RKO (cell line): ENCODE results near the gene BCL7B.
A peak's percentile ranks its signal among the peaks of the same experiment; 100 is the strongest.
"Not testable (repeated sequence)": the region's sequence is repeated elsewhere in the genome, so short reads cannot be mapped to it uniquely, and the experiment has no call there.

Experiments used
- DNase-seq: peaks from one replicate; pipeline ENCODE4 v3.0.0-alpha.2; 2016; ENCODE audit warnings: low spot score

BCL7B gene

GRCh38 chr7:73533742-73534141 lies 23.7 kb downstream of the BCL7B start:
- no peak for DNase-seq

GRCh38 chr7:73532224-73532623 lies 25.3 kb downstream of the BCL7B start:
- DNase-seq = no peak

GRCh38 chr7:73530800-73531199 lies 26.7 kb downstream of the BCL7B start:
- no peak for DNase-seq

- no peak for DNase-seq
These were observed 30.3 kb downstream of the BCL7B start for GRCh38 chr7:73526896-73527821.

- DNase-seq = not testable (repeated sequence)
These were observed 31.4 kb downstream of the BCL7B start for GRCh38 chr7:73526158-73526494.

- peak; percentile 98 for DNase-seq
These were observed 35.2 kb downstream of the BCL7B start, which contains the start of gene BAZ1B for GRCh38 chr7:73522105-73522872. TSS of gene BAZ1B (minus strand) at chr7:73522293. CDS start at chr7:73521933, 360 bp downstream.

- no peak for DNase-seq
These were observed 35.8 kb downstream of the BCL7B start for GRCh38 chr7:73521636-73522104.

GRCh38 chr7:73520673-73521635 lies 36.5 kb downstream of the BCL7B start:
- DNase-seq = peak; percentile 51

GRCh38 chr7:73519867-73520672 lies 37.4 kb downstream of the BCL7B start:
- DNase-seq = peak; percentile 61

- DNase-seq = no peak
These were observed 39.0 kb downstream of the BCL7B start for GRCh38 chr7:73518470-73518869.

GRCh38 chr7:73517241-73517995 lies 40.1 kb downstream of the BCL7B start:
- DNase-seq = no peak

GRCh38 chr7:73515178-73515577 lies 42.3 kb downstream of the BCL7B start:
- DNase-seq = no peak

GRCh38 chr7:73512018-73512780 lies 45.3 kb downstream of the BCL7B start:
- DNase-seq = no peak

- DNase-seq = no peak
These were observed 48.0 kb downstream of the BCL7B start for GRCh38 chr7:73509463-73509862.

- DNase-seq = no peak
These were observed 49.9 kb downstream of the BCL7B start for GRCh38 chr7:73507556-73507955.

- no peak for DNase-seq
These were observed 52.6 kb downstream of the BCL7B start for GRCh38 chr7:73504920-73505319.

- DNase-seq = no peak
These were observed 53.5 kb downstream of the BCL7B start for GRCh38 chr7:73504017-73504416.

GRCh38 chr7:73503229-73503628 lies 54.3 kb downstream of the BCL7B start:
- DNase-seq = no peak

- no peak for DNase-seq
These were observed 60.9 kb downstream of the BCL7B start for GRCh38 chr7:73496626-73497025.
